Hematopoietic multipotent progenitor cell (in vitro differentiated cells): ENCODE results near the gene SC5D. TPM values are rescaled to one million over a fixed set of nuclear protein-coding genes. Genes with fewer than 3 reads are reported as not detected.

Experiments
- DNase-seq, 3 donors: peaks; one replicate each; pipeline ENCODE4 v3.0.0-alpha.2; 2011 to 2015; ENCODE audit warnings: low read depth in 2 of 3, low spot score in 2 of 3
- total RNA-seq: library from RNA; depleted of rRNA; stranded (reverse); fragments of >200 nt; gene quantifications from one replicate; pipeline ENCODE4 v1.2.3, GENCODE V29; 2012

The SC5D gene
- 24.8 TPM for total RNA-seq

DNA sequence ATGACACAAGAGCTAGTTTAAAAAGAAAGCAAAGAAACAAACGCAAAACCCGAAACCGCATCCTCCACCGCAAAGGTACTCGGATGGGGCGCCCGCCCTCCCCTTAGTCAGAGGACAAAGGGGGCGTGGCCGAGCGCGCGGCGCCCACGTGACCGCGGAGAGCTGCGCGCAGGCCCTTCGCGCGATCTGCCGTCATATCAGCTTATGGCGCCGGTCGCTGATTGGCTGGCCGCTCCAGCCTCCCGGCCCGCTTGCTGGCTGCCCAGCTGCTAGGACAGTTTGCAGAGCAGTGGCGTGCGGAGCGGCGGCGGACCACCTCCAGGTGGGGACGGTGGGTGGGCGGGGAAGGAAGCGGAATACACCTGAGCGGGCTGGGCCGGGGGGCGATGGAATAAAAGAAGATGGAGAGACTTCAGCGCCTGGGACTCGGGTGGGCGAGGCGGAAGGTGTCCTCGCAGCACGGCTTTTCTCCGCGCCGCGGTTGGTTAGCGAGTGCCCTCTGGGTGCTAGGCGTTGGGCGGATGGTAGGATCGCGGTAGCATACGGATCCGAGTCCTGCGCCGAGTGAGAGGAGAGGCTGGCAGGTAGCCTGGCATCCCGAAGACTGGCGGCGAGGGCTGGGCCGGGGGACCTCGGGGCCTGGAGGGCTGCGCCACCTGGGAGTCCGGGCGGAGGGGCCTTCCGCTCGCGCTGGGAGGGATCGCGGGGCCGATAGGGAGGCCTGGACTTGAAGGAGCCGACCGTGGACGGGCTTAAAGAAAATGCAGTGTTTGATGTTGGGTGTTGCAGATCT is at the start of gene SC5D:
Gene SC5D (plus strand): TSS at position 277 of the 793 bp plus-strand sequence. CDS start 10,605 bp downstream, outside the sequence.
- DNase-seq, result peak; percentile 93 to 96 (median 95)

DNA sequence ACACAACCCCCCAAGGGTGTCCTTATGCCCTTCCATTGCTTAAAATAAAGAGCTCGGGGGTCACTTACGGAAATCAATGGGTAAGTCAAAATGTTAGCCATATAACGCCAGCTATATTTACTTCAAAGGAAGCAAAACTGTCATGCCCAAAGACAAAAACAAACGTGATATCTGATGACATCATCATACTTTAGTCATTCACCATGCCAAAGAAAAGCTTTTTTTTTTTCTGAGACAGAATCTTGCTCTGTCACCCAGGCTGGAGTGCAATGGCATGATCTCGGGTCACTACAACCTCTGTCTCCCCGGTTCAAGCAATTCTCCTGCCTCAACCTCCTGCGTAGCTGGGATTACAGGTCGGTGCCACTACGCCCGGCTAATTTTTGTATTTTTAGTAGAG is 47.7 kb upstream of the SC5D start:
- DNase-seq, result no peak

GRCh38 chr11:121246021-121246768 is 46.4 kb upstream of the SC5D start:
- DNase-seq, result no peak

DNA sequence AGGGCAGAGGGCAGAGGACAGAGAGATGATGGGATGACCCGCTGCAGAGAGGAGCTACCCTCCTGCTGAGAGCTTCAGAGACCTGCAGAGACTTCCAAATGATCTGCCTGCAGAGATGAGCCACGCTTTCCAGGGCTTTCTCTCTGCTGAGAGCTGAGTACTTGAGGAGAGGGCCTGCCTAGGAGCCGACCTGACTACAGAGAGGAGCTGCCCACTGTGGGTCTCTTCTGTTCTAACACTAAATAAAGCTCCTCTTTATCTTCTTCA is 45.9 kb upstream of the SC5D start:
- no peak for DNase-seq

- no peak for DNase-seq
These were observed 44.1 kb upstream of the SC5D start for GRCh38 chr11:121248496-121248895.

DNA sequence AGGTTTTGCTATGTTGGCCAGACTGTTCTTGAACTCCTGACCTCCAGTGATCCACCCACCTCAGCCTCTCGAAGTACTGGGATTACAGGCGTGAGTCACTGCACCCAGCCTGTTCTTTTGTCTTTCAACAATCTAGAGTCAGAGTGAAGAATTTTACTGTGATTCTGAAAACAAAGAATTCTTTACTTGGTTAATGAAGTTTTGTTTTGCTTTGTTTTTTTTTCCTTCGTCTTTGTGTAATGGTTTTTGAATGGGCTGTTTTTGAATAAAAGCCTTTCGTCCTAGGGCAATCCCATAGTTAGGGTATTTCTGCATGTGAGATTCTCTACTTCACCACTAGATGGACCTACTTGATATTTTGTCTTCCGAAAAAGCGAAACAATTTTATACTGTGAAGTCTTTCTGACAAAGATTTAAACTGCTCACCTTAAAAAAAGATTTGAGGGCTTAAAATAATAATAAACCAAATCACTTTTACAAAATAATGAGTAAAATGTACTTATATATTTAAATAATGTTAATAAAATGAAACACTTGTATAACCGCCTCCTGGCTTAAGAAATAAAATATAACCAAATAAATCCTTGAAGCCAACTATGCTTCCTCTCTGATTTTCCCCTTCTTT is 43.4 kb upstream of the SC5D start:
- DNase-seq, result peak; percentile 3 to 61 (median 15)

- no peak for DNase-seq
These were observed 41.7 kb upstream of the SC5D start for GRCh38 chr11:121250843-121251242.

- no peak for DNase-seq
These were observed 38.6 kb upstream of the SC5D start for GRCh38 chr11:121253951-121254350.

DNA sequence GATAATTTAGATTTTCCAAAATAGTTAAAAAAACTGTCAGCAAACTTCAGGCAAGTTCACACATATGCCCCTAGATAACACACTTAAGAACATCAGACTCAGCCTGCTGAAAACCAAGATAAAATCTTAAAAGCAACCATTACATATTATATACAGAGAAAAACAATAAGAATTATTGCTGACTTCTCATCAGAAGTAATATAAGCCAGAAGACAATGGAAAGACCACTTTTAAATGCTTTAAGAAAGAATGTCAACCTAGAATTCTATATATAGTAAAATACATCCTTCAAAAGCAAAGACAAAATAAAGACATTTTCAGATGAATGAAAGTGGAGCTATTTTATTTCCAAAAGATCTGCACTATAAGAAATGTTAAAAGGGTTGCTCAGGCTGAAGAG is 37.8 kb upstream of the SC5D start:
- DNase-seq, result no peak

DNA sequence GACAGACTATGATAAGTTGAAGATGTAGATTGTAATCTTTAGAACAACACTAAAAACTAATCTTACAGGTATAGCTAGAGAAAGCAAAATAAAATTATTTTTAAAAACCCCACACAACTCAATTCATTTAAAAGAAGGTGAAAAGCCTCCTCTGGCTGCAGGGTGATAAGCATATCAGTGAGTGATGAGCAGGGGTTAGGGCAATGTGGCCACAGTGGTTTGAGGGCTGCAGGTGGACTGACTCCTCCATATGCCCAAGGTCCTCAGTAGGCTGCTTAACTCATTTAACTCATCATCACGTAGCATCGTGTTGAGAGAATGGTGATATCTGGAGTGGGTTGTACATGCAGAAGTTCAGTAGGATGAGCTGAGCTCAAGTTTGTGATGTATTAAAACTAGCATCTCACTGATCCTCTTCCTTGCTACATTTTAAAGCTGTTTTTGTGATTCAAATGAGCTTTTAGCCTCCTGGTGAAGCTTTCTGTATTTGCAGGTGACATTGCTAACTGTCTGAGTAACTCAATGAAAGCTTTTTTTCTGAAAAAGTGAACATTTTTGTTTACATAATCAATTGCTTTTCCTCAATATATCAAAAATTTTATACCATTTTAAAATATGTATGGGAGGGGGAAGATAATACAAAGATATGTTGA is 37.0 kb upstream of the SC5D start:
- DNase-seq, result no peak

- DNase-seq, result peak in 2 of 3 donors; percentile 58 to 84
These were observed 35.3 kb upstream of the SC5D start for GRCh38 chr11:121257289-121257688.

GRCh38 chr11:121257976-121258375 is 34.6 kb upstream of the SC5D start:
- no peak for DNase-seq

DNA sequence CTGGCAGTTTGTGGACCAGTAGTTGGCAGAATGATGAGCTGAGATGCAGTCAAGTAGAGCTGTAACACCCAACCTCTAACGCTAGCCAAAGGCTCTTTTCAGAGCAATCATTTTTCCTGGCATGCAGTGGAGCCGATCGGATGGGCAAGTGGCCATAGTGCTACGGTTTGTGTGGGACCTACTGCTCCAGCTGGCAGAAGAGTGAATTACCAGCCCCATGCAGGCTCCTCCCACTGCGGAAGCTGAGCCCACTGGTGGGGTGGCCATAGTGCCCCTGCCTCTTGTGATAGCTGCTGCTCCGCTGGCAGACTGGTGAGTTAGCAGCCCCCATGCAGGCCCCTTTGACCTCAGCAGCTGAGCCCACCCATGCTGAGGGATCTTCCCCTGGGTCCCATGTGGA is 27.0 kb upstream of the SC5D start:
- no peak for DNase-seq

DNA sequence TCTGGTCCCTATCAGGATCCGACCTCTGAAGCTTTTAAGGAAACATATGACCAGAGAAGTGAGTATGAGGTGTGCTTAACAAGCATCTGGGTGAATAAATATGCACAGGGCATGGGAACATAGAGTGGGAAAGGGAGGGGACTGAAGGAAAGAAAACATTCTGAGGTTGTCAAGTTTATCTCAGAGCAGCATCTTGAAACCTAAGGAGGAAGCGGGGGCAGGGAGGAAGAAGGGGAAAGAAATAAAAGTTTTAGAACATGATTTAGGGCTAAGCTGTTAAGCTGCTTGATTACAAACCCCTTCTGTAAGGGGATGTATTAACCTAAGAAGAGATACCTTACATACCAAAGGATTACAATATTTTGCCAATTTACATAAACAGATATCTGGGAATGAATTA is 24.0 kb upstream of the SC5D start:
- DNase-seq, result peak in 1 of 3 donors; percentile 67

DNA sequence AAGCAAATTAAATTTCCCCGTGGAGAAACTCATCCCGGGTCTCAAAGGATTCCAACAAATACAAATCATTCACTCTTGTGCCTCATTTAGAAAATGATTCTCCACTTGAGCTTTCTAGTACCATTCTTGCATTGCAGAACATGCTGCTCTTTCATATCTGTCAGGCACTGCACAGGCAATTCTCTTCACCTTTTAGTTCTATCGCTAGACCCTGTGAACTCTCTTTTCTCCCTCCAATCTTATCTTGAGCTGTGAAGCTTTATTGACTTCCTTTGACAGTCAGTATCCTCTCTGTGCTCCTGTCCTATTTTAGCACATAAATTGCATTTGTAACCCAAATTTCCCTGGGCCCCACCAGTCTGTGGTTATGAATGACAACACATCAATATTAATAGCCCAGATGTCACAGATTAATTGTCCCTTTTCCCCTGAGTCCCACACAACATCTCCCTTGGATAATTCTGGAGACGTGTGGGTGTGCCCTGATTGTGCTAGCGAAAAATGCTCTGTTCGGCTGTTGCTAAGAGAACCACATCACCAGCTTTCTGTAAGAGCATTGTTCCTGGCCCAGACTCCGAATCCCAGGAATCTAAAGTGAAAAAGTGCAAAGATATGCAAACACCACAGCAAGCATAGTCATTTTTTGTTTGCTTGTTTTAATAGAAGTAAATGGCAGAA is 22.4 kb upstream of the SC5D start:
- no peak for DNase-seq

DNA sequence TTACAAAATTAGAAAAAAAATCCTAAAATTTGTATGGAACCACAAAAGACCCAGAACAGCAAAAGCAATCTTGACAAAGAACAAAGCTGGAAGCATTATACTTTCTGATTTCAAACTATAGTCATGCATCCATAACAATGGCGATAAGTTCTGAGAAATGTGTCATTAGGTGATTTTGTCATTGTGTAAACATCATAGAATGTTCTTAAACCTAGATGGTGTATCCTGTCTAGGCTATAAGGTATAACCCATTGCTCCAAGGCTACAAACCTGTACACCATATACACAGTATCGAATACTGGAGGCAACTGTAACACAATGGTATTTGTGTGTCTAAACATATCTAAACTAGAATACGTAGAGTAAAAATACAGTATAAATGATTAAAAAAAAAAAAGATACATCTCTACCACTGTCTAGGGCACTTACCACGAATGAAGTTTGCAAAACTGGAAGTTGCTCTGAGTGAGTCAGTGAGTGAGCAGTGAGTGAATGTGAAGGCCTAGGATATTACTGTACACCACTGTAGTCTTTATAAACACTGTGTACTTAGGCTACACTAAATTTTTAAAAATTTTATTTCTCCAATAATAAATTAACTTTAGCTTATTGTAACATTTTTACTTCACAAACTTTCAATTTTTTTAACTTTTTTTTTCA is 18.1 kb upstream of the SC5D start:
- DNase-seq, result no peak

- no peak for DNase-seq
These were observed 10.9 kb upstream of the SC5D start for GRCh38 chr11:121281698-121282097.

- DNase-seq, result no peak
These were observed 10.2 kb upstream of the SC5D start for GRCh38 chr11:121282386-121282785.

- no peak for DNase-seq
These were observed 9.6 kb upstream of the SC5D start for GRCh38 chr11:121282886-121283502.

DNA sequence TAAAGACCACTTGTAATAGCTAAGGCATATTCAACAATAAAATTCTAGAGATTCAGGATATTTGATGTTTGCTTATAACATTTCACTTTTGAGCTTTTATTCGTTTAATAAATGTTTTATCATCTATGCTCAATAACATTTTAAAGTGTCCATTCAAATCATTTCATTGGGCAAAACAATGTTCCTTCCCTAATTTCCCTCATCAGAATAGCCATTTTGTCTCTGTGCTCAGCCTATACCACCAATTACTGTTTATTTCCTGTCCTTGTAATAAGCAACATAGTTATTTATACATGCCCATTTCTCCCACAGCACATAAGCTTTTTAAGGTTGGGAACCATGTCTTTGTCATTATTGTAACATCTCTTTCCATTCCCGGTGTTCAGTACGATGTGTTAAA is 1.3 kb upstream of the SC5D start:
- DNase-seq, result no peak
